ENCODE data around the gene KRTAP2-1. TPM values are rescaled to one million over a fixed set of nuclear protein-coding genes. Genes with fewer than 3 reads are reported as not detected.

KRTAP2-1 gene, protein sequence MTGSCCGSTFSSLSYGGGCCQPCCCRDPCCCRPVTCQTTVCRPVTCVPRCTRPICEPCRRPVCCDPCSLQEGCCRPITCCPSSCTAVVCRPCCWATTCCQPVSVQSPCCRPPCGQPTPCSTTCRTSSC
- not detected for total RNA-seq

GRCh38 chr17:41046735-41047465, at the start of gene KRTAP2-1:
KRTAP2-1 (minus strand) TSS chr17:41047316; CDS start chr17:41047267, 49 bp downstream.

DNA sequence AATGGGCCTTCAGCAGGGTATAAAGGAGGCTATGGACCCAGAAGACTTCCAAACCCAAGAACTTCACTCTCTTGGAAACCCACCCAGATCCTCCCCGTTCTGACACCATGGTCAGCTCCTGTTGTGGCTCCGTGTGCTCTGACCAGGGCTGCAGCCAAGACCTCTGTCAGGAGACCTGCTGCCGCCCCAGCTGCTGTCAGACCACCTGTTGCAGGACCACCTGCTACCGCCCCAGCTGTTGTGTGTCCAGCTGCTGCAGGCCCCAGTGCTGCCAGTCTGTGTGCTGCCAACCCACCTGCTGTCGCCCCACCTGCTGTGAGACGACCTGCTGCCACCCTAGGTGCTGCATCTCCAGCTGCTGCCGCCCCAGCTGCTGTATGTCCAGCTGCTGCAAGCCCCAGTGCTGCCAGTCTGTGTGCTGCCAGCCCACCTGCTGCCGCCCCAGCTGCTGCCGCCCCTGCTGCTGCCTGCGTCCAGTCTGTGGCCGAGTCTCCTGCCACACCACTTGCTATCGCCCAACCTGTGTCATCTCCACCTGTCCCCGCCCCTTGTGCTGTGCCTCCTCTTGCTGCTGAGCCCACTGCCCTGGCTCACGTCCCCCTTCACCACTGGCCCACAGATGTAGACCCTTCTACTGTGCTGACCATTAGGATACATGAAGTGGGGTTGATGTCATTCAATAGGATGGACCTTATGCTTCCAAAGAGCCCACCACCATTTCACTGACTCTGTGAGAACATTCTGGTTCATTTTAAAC, 37.2 kb upstream of the KRTAP2-1 start, which contains the start of gene KRTAP4-7:
Gene KRTAP4-7 (plus strand): TSS at position 51 of the 757 bp plus-strand sequence. CDS start 57 bp downstream, at position 108.

GRCh38 chr17:41065829-41066624, 18.9 kb upstream of the KRTAP2-1 start, which contains the start of gene KRTAP2-4:
KRTAP2-4 (minus strand) TSS chr17:41065879; CDS start chr17:41065845, 34 bp downstream.

DNA sequence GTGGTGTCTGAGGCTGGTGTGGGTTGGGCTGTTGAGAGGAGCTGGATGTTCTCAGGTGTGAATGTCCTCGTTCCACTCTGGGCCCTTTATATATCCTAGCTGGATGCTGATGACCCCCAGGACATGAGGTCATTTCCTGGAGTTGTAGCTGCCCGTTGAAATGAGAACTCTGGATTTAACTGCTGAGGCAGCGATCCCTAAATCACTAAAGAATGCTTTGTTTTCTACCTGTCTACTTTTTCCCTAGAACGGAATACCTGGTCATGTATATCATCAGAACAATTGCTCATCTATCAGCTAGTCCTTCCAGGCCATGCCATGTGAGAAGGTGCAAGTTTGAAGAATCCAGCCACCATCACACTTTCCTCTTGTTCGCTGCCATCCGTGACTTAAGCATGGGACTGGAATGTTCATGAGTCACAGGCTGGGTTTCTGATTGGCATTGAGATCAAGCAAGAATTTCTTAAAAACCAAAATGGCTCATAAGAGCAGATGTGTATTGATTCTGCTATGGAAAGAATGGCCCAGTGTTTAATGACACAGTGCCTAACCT, 13.0 kb upstream of the KRTAP2-1 start, which contains the start of gene KRTAP2-3:
Gene KRTAP2-3 (minus strand): TSS at position 63 of the 553 bp plus-strand sequence. CDS start 64 bp downstream, outside the sequence.

DNA sequence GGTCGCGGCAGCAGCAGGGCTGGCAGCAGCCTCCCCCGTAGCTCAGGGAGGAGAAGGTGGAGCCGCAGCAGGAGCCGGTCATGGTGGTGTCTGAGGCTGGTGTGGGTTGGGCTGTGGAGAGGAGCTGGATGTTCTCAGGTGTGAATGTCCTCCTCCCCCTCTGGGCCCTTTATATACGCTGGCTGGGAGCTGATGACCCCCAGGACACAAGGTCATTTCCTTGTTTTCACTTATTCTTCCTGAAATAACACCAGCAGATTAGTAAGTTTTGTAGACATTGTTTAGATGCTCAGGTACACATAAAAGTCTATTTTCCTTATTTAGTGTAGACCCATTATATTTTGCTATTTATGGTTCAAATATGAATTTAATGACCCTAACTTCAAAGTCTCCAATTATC, 8.0 kb upstream of the KRTAP2-1 start, which contains the start of gene KRTAP2-2:
Gene KRTAP2-2 (minus strand): TSS at position 101 of the 400 bp plus-strand sequence. CDS start 19 bp downstream, at position 82.

GRCh38 chr17:41040783-41041571, 6.1 kb downstream of the KRTAP2-1 start, which contains the start of gene KRTAP1-1:
KRTAP1-1 (minus strand) TSS chr17:41041450; CDS start chr17:41041397, 53 bp downstream.

DNA sequence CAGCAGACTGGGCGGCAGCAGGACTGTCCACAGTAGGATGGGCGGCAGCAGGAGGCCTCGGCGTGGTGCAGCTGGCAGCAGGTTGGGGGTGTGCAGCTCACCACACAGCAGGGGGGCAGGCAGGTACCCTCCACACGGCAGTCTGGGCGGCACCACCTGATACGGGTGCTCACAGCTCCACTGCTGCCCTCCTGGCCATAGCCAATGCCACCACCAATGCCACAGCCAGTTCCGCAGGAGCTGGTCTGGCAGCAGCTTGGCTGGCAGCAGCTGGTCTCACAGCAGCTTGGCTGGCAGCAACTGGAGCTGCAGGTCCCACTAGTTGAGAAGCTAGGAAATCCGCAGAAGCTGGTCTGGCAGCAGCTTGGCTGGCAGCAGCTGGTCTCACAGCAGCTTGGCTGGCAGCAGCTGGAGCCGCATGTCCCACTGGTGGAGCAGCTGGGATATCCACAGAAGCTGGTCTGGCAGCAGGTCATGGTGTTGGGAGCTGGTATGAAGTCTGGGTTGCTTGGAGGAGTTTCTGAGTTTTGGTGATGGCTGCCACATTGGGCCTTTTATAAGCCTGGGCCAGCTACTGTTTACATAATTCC, 12.7 kb downstream of the KRTAP2-1 start, which contains the start of gene KRTAP1-3:
Gene KRTAP1-3 (minus strand): TSS at position 529 of the 590 bp plus-strand sequence. CDS start 53 bp downstream, at position 476.

DNA sequence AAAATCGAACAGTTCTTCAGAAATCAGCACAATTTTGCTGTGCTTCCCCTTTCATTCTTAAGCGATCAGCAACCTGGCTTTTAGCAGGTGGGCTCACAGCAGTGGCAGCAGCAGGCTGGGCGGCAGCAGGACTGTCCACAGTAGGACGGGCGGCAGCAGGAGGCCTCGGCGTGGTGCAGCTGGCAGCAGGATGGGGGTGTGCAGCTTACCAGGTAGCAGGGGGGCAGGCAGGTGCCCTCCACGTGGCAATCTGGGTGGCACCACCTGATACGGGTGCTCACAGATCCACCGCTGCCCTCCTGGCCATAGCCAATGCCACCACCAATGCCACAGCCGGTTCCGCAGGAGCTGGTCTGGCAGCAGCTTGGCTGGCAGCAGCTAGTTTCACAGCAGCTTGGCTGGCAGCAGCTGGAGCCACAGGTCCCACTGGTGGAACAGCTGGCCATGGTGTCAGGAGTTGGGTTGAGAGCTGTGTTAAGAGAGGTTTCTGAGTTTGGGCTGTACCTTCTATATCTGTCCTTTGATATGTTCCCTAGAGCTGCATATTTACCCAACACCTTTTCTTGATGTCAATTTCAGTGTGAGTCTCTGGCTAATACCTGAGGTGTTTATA, 17.4 kb downstream of the KRTAP2-1 start, which contains the start of gene KRTAP1-4:
Gene KRTAP1-4 (minus strand): TSS at position 563 of the 613 bp plus-strand sequence. CDS start 117 bp downstream, at position 446.

DNA sequence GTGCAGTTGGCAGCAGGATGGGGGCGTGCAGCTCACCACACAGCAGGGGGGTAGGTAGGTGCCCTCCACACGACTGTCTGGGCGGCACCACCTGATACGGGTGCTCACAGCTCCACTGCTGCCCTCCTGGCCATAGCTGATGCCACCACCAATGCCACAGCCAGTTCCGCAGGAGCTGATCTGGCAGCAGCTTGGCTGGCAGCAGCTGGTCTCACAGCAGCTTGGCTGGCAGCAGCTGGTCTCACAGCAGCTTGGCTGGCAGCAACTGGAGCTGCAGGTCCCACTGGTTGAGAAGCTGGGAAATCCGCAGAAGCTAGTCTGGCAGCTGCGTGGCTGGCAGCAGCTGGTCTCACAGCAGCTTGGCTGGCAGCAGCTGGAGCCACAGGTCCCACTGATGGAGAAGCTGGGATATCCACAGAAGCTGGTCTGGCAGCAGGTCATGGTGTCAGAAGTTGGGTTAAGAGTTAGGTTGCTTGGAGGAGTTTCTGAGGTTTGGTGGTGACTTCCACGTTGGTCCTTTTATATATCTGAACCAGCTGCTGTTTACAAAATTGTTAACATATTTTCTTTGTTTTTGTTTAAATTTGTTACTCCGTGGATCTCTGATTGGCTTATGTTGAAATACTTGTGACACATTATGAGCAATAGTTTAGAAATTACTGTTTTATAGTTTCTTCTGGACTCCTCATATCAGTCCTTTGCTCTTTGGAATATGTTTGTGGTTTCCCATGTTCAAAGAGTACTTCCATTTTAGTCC, 20.2 kb downstream of the KRTAP2-1 start, which contains the start of gene KRTAP1-5:
Gene KRTAP1-5 (minus strand): TSS at position 494 of the 757 bp plus-strand sequence. CDS start 53 bp downstream, at position 441.

GRCh38 chr17:41008811-41009210, 38.3 kb downstream of the KRTAP2-1 start, which contains the start of gene KRTAP3-1:
KRTAP3-1 (minus strand) TSS chr17:41009128; CDS start chr17:41009074, 54 bp downstream.

GRCh38 chr17:40999563-40999962, 47.6 kb downstream of the KRTAP2-1 start, which contains the start of gene KRTAP3-2:
KRTAP3-2 (minus strand) TSS chr17:40999906; CDS start chr17:40999853, 53 bp downstream.

Small RNA genes within 50 kb of the gene (small RNA-seq; reads per million reads assigned to genes)
- gene KRTAP3-4P: not detected

Other genes starting within 250 kb of the KRTAP2-1 start
- not detected for gene KRT28, start 247.4 kb downstream of the KRTAP2-1 start, total RNA-seq
- gene KRT10, start 224.7 kb downstream of the KRTAP2-1 start, total RNA-seq: 2.8 TPM
- not detected for gene KRT12, start 180.1 kb downstream of the KRTAP2-1 start, total RNA-seq
- gene KRT20, start 162.1 kb downstream of the KRTAP2-1 start, total RNA-seq: not detected
- gene KRT23, start 109.7 kb downstream of the KRTAP2-1 start, total RNA-seq: 0.46 TPM
- not detected for gene KRT39, start 80.4 kb downstream of the KRTAP2-1 start, total RNA-seq
- not detected for gene KRT40, start 63.0 kb downstream of the KRTAP2-1 start, total RNA-seq
- gene KRTAP3-3, start 53.2 kb downstream of the KRTAP2-1 start, total RNA-seq: not detected
- gene KRTAP3-2, start 47.4 kb downstream of the KRTAP2-1 start, total RNA-seq: not detected
- gene KRTAP3-1, start 38.2 kb downstream of the KRTAP2-1 start, total RNA-seq: not detected
- gene KRTAP1-5, start 20.1 kb downstream of the KRTAP2-1 start, total RNA-seq: not detected
- not detected for gene KRTAP1-4, start 17.1 kb downstream of the KRTAP2-1 start, total RNA-seq
- gene KRTAP1-3, start 12.4 kb downstream of the KRTAP2-1 start, total RNA-seq: not detected
- gene KRTAP1-1, start 5.9 kb downstream of the KRTAP2-1 start, total RNA-seq: not detected
- not detected for gene KRTAP2-2, start 7.9 kb upstream of the KRTAP2-1 start, total RNA-seq
- gene KRTAP2-3, start 12.8 kb upstream of the KRTAP2-1 start, total RNA-seq: not detected
- gene KRTAP2-4, start 18.6 kb upstream of the KRTAP2-1 start, total RNA-seq: not detected
- gene KRTAP4-7, start 36.8 kb upstream of the KRTAP2-1 start, total RNA-seq: not detected
- not detected for gene KRTAP4-8, start 50.8 kb upstream of the KRTAP2-1 start, total RNA-seq
- not detected for gene KRTAP4-16, start 54.9 kb upstream of the KRTAP2-1 start, total RNA-seq
- gene KRTAP4-9, start 58.1 kb upstream of the KRTAP2-1 start, total RNA-seq: not detected
- gene KRTAP4-11, start 71.1 kb upstream of the KRTAP2-1 start, total RNA-seq: not detected
- gene KRTAP4-12, start 76.9 kb upstream of the KRTAP2-1 start, total RNA-seq: not detected
- gene KRTAP4-6, start 93.2 kb upstream of the KRTAP2-1 start, total RNA-seq: not detected
- gene KRTAP4-5, start 102.5 kb upstream of the KRTAP2-1 start, total RNA-seq: not detected
- not detected for gene KRTAP4-4, start 113.4 kb upstream of the KRTAP2-1 start, total RNA-seq
- not detected for gene KRTAP4-3, start 120.9 kb upstream of the KRTAP2-1 start, total RNA-seq
- not detected for gene KRTAP4-2, start 130.9 kb upstream of the KRTAP2-1 start, total RNA-seq
- not detected for gene KRTAP4-1, start 137.6 kb upstream of the KRTAP2-1 start, total RNA-seq
- not detected for gene KRTAP9-1, start 142.6 kb upstream of the KRTAP2-1 start, total RNA-seq
- not detected for gene KRTAP9-2, start 179.3 kb upstream of the KRTAP2-1 start, total RNA-seq
- gene KRTAP9-3, start 185.1 kb upstream of the KRTAP2-1 start, total RNA-seq: not detected
- gene KRTAP9-8, start 190.7 kb upstream of the KRTAP2-1 start, total RNA-seq: not detected
- not detected for gene KRTAP9-4, start 202.4 kb upstream of the KRTAP2-1 start, total RNA-seq
- gene KRTAP9-9, start 208.1 kb upstream of the KRTAP2-1 start, total RNA-seq: not detected
- not detected for gene KRTAP9-6, start 218.1 kb upstream of the KRTAP2-1 start, total RNA-seq
- not detected for gene KRTAP9-7, start 228.4 kb upstream of the KRTAP2-1 start, total RNA-seq